Mammary epithelial cell (primary cell): Measurements from ENCODE around the gene MATN4.

ENCODE experiments used
- EZH2 ChIP-seq: IDR thresholded peaks from 2 replicates; pipeline ENCODE4 v1.6.1; 2012; ENCODE audit warnings: low read length, inconsistent platforms, borderline replicate concordance
- TF ChIP-seq, protein P1 (sequence below), 2 donors: IDR thresholded peaks in 1 of 2; conservative IDR thresholded peaks in 1 of 2; 2 replicates each; pipeline ENCODE4 v1.5.1; 2011 to 2012; ENCODE audit warnings: inconsistent platforms in 2 of 2, low read length in 2 of 2, mild to moderate bottlenecking in 2 of 2, control low read depth in 1 of 2, low read depth in 1 of 2; ENCODE audit not compliant: insufficient read depth in 1 of 2; ENCODE audit errors: extremely low read depth in 1 of 2

DNA sequence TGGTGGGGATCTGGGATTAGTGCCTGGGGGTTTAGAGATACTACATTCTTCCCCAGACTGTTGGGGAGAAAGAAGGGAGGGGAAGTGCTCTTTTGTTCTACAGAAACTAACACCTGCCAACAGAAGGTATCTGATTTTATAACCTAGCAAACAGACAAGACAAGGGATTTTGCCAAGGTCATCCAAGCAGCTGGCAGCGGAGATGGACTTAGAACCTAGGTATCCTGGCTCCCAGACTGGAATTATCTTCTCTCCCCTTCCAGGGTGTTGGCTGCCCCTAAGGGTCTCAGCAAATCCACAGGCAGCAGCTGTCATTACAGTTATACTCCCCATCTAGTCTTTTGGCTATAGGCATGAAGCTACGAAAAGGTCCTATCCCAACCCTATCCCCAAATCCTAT is 31.7 kb upstream of the MATN4 start:
- TF ChIP-seq, protein P1, sequence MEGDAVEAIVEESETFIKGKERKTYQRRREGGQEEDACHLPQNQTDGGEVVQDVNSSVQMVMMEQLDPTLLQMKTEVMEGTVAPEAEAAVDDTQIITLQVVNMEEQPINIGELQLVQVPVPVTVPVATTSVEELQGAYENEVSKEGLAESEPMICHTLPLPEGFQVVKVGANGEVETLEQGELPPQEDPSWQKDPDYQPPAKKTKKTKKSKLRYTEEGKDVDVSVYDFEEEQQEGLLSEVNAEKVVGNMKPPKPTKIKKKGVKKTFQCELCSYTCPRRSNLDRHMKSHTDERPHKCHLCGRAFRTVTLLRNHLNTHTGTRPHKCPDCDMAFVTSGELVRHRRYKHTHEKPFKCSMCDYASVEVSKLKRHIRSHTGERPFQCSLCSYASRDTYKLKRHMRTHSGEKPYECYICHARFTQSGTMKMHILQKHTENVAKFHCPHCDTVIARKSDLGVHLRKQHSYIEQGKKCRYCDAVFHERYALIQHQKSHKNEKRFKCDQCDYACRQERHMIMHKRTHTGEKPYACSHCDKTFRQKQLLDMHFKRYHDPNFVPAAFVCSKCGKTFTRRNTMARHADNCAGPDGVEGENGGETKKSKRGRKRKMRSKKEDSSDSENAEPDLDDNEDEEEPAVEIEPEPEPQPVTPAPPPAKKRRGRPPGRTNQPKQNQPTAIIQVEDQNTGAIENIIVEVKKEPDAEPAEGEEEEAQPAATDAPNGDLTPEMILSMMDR (conservative IDR thresholded peaks at IDR 0.05 in 1 of 2, IDR thresholded peaks at IDR 0.05 in 1 of 2; ENCODE audit: extremely low read depth in 1 of 2, insufficient read depth in 1 of 2, low read depth in 1 of 2, low read length in 2 of 2): no peak
- no peak for TF ChIP-seq EZH2
